ENCODE results near the gene SMLR1.

GRCh38 chr6:130814506-130814905 lies 12.7 kb upstream of the SMLR1 start:
- no peak for TF ChIP-seq CTCF (conservative IDR thresholded peaks at IDR 0.05; ENCODE audit: low read length)
- TF ChIP-seq EZH2phosphoT487 (IDR thresholded peaks at IDR 0.05; ENCODE audit: borderline replicate concordance) = no peak
